OCI-LY7 (cell line): ENCODE measurements around the gene IGF1. TPM values are rescaled to one million over a fixed set of nuclear protein-coding genes. Genes with fewer than 3 reads are reported as not detected.

ENCODE experiments used
- BruUV-seq: library from RNA; stranded (reverse); fragments of 400-500 nt; replicated peaks from 2 replicates; lab custom pipeline; 2021; lab: Mats Ljungman, UMichigan
- CTCF ChIA-PET: fragments of 300-600 bp; sonication (Branson Sonifier 250); formaldehyde crosslinking; loops from one replicate; lab custom pipeline; 2022; ENCODE audit warnings: antibody characterized with exemption; ENCODE audit not compliant: unreplicated experiment; lab: Charles Lee
- POLR2A ChIA-PET: fragments of 300-600 bp; sonication (Branson Sonifier 250); formaldehyde crosslinking; loops from one replicate; lab custom pipeline; 2022; ENCODE audit warnings: antibody characterized with exemption; lab: Charles Lee
- DNase-seq: peaks from one replicate; pipeline ENCODE4 v3.0.0-alpha.2; 2015; ENCODE audit warnings: low spot score
- H2AFZ ChIP-seq: fragments of 200-600 bp; sonication (generic), shearing (Covaris generic); 2 replicates; pipeline ENCODE4 v1.6.1; 2014; ENCODE audit warnings: mild to moderate bottlenecking, antibody characterized with exemption, low read length, moderate library complexity
- H3K27ac ChIP-seq: fragments of 200-600 bp; sonication (generic); 2 replicates; pipeline ENCODE4 v1.5.1; 2014; ENCODE audit warnings: mixed run types, low read depth, mild to moderate bottlenecking, moderate library complexity, low read length, inconsistent platforms; ENCODE audit not compliant: poor library complexity, severe bottlenecking
- H3K36me3 ChIP-seq: fragments of 200-600 bp; sonication (generic); 2 replicates; pipeline ENCODE4 v1.6.1; 2014; ENCODE audit warnings: mild to moderate bottlenecking, antibody characterized with exemption, low read length, moderate library complexity, mixed read lengths; ENCODE audit not compliant: insufficient read depth
- H3K4me1 ChIP-seq: fragments of 200-600 bp; sonication (generic); 2 replicates; pipeline ENCODE4 v1.5.1; 2014; ENCODE audit warnings: mild to moderate bottlenecking, low read length; ENCODE audit not compliant: insufficient read depth, poor library complexity, severe bottlenecking
- H3K4me2 ChIP-seq: fragments of 200-600 bp; sonication (generic); 2 replicates; pipeline ENCODE4 v1.6.1; 2014; ENCODE audit warnings: mild to moderate bottlenecking, low read length
- H3K4me3 ChIP-seq: fragments of 200-600 bp; sonication (generic); 2 replicates; pipeline ENCODE4 v1.5.1; 2014; ENCODE audit warnings: mild to moderate bottlenecking, low read depth, low read length; ENCODE audit not compliant: poor library complexity, severe bottlenecking
- H3K79me2 ChIP-seq: fragments of 200-600 bp; sonication (generic); 2 replicates; pipeline ENCODE4 v1.6.1; 2016; ENCODE audit warnings: low read depth, mild to moderate bottlenecking, low read length, moderate library complexity, mixed read lengths; ENCODE audit not compliant: insufficient read depth
- H3K9me2 ChIP-seq: fragments of 200-600 bp; sonication (generic); 2 replicates; pipeline ENCODE4 v1.6.1; 2016; ENCODE audit warnings: mild to moderate bottlenecking, low read length, mixed read lengths; ENCODE audit not compliant: insufficient read depth
- H3K9me3 ChIP-seq: fragments of 200-600 bp; sonication (generic); 2 replicates; pipeline ENCODE4 v1.6.1; 2014; ENCODE audit warnings: mild to moderate bottlenecking, mixed run types, low read length, mixed read lengths
- H4K20me1 ChIP-seq: fragments of 200-600 bp; sonication (generic); 2 replicates; pipeline ENCODE4 v1.6.1; 2014; ENCODE audit warnings: mild to moderate bottlenecking, antibody characterized with exemption, low read length, moderate library complexity, mixed read lengths; ENCODE audit not compliant: insufficient read depth
- CTCF ChIP-seq: fragments of 200-600 bp; sonication (generic); conservative IDR thresholded peaks from 2 replicates; pipeline ENCODE4 v1.5.1; 2014; ENCODE audit warnings: mild to moderate bottlenecking, antibody characterized with exemption, low read length, moderate library complexity, mixed read lengths
- EZH2phosphoT487 ChIP-seq: fragments of 200-600 bp; sonication (generic); IDR thresholded peaks from 2 replicates; pipeline ENCODE4 v1.6.1; 2018; ENCODE audit warnings: low read depth, borderline replicate concordance, mild to moderate bottlenecking, mixed run types, antibody characterized with exemption, low read length, moderate library complexity, mixed read lengths
- intact Hi-C: fragments of 100-400 bp; cut with micrococcal nuclease; formaldehyde crosslinking; loops from one replicate; pipeline ENCODE4 v1.10.0; 2022; ENCODE audit not compliant: unreplicated experiment
- total RNA-seq, 2 experiments: library from RNA; depleted of rRNA in 1 of 2; stranded (reverse); fragments of >200 nt in 1 of 2; shearing (Covaris generic) in 1 of 2; gene quantifications; 2 replicates each; pipeline ENCODE4 v1.2.3, GENCODE V29; 2014 to 2022

IGF1 gene
- total RNA-seq, 2 experiments from 2014 or later, result not detected

GRCh38 chr12:102429211-102430154 is 50.9 kb downstream of the IGF1 start:
- no peak for DNase-seq
- no peaks in the 10 kb centered on the region for H3K36me3 ChIP-seq
- ChIA-PET CTCF (no interaction called here), POLR2A (interaction anchor here (0.6 to 1.5 kb wide), 3 partner anchors 23 to 907 kb away, joined by 3 read pairs; no protein-coding TSS in a partner anchor)
- no peak overlapping the region for H3K4me2 ChIP-seq
- no TSS peak for BruUV-seq
- no peak overlapping the region for H2AFZ ChIP-seq
- H3K4me3 ChIP-seq, result no peak overlapping the region
- intact Hi-C loops, result no loop called here
- H4K20me1 ChIP-seq, result no peaks in the 10 kb centered on the region
- no peak overlapping the region for H3K27ac ChIP-seq
- H3K4me1 ChIP-seq, result no peaks in the 10 kb centered on the region
- no peaks in the 10 kb centered on the region for H3K79me2 ChIP-seq
- no peaks in the 10 kb centered on the region for H3K9me3 ChIP-seq
- no peaks in the 10 kb centered on the region for H3K9me2 ChIP-seq
- no peak for TF ChIP-seq CTCF
- TF ChIP-seq EZH2phosphoT487, result no peak

GRCh38 chr12:102427543-102427941 is 52.8 kb downstream of the IGF1 start:
- POLR2A ChIA-PET, result no interaction called here
- no TSS peak for BruUV-seq

More at GRCh38 chr12:102427543-102427941, 52.8 kb downstream of the IGF1 start:
- no peak overlapping the region for H3K4me2 ChIP-seq
- H4K20me1 ChIP-seq, result no peaks in the 10 kb centered on the region
- no peak overlapping the region for H3K4me3 ChIP-seq
- no peak for TF ChIP-seq CTCF
- no peak for TF ChIP-seq EZH2phosphoT487
- no peaks in the 10 kb centered on the region for H3K36me3 ChIP-seq
- intact Hi-C loops, result no loop called here
- H3K9me2 ChIP-seq, result no peaks in the 10 kb centered on the region
- DNase-seq, result no peak
- no peaks in the 10 kb centered on the region for H3K79me2 ChIP-seq
- H2AFZ ChIP-seq, result no peak overlapping the region
- no peaks in the 10 kb centered on the region for H3K9me3 ChIP-seq
- CTCF ChIA-PET, result no interaction called here
- no peaks in the 10 kb centered on the region for H3K4me1 ChIP-seq
- no peak overlapping the region for H3K27ac ChIP-seq
